Liver (tissue), 3 donors: Measurements from ENCODE around the gene OSGIN1.

Experiments
- GABPA ChIP-seq, 2 donors: IDR thresholded peaks in 1 of 2; conservative IDR thresholded peaks in 1 of 2; 2 replicates each; pipeline ENCODE4 v1.6.1; 2016; ENCODE audit warnings: antibody characterized with exemption in 2 of 2, mild to moderate bottlenecking in 1 of 2, moderate library complexity in 1 of 2
- NR2F2 ChIP-seq: IDR thresholded peaks from 2 replicates; pipeline ENCODE4 v1.6.1; 2016; ENCODE audit warnings: antibody characterized with exemption
- YY1 ChIP-seq: IDR thresholded peaks from 2 replicates; pipeline ENCODE4 v1.6.1; 2016; ENCODE audit warnings: antibody characterized with exemption, mild to moderate bottlenecking
- TF ChIP-seq, protein P1 (sequence below): fragments of 150-350 bp; IDR thresholded peaks from 2 replicates; pipeline ENCODE4 v1.5.1; 2017; ENCODE audit warnings: improper control_type of control experiment, low read depth, low read length; ENCODE audit not compliant: missing input control
- TF ChIP-seq, protein P2 (sequence below): IDR thresholded peaks from 2 replicates; pipeline ENCODE4 v1.6.1; 2016; ENCODE audit warnings: antibody characterized with exemption, mild to moderate bottlenecking
- TF ChIP-seq, protein P3 (sequence below): IDR thresholded peaks from 2 replicates; pipeline ENCODE4 v1.6.1; 2016; ENCODE audit warnings: antibody characterized with exemption
- donor health status: healthy.
- donor health status: healthy.

DNA sequence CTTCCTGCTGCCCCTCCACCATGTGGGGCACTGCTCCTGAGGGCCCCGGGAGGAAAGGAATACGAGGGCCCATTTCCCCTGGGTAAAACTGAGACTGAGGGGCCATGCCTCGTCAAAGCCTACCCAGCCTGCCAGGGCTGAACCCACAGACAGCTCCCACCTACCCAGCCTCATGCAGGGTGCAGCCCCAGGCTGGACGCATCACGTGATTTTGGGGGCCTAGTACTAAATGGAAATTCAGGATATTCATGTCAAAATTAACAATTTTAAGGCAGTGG, 3.4 kb upstream of the OSGIN1 start:
- TF ChIP-seq GABPA (IDR thresholded peaks at IDR 0.05 in 1 of 2, conservative IDR thresholded peaks at IDR 0.05 in 1 of 2) (no peak), YY1 (no peak), NR2F2 (no peak)
- TF ChIP-seq, protein P1, sequence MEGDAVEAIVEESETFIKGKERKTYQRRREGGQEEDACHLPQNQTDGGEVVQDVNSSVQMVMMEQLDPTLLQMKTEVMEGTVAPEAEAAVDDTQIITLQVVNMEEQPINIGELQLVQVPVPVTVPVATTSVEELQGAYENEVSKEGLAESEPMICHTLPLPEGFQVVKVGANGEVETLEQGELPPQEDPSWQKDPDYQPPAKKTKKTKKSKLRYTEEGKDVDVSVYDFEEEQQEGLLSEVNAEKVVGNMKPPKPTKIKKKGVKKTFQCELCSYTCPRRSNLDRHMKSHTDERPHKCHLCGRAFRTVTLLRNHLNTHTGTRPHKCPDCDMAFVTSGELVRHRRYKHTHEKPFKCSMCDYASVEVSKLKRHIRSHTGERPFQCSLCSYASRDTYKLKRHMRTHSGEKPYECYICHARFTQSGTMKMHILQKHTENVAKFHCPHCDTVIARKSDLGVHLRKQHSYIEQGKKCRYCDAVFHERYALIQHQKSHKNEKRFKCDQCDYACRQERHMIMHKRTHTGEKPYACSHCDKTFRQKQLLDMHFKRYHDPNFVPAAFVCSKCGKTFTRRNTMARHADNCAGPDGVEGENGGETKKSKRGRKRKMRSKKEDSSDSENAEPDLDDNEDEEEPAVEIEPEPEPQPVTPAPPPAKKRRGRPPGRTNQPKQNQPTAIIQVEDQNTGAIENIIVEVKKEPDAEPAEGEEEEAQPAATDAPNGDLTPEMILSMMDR, result no peak
- TF ChIP-seq, protein P2, sequence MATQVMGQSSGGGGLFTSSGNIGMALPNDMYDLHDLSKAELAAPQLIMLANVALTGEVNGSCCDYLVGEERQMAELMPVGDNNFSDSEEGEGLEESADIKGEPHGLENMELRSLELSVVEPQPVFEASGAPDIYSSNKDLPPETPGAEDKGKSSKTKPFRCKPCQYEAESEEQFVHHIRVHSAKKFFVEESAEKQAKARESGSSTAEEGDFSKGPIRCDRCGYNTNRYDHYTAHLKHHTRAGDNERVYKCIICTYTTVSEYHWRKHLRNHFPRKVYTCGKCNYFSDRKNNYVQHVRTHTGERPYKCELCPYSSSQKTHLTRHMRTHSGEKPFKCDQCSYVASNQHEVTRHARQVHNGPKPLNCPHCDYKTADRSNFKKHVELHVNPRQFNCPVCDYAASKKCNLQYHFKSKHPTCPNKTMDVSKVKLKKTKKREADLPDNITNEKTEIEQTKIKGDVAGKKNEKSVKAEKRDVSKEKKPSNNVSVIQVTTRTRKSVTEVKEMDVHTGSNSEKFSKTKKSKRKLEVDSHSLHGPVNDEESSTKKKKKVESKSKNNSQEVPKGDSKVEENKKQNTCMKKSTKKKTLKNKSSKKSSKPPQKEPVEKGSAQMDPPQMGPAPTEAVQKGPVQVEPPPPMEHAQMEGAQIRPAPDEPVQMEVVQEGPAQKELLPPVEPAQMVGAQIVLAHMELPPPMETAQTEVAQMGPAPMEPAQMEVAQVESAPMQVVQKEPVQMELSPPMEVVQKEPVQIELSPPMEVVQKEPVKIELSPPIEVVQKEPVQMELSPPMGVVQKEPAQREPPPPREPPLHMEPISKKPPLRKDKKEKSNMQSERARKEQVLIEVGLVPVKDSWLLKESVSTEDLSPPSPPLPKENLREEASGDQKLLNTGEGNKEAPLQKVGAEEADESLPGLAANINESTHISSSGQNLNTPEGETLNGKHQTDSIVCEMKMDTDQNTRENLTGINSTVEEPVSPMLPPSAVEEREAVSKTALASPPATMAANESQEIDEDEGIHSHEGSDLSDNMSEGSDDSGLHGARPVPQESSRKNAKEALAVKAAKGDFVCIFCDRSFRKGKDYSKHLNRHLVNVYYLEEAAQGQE, result no peak
- TF ChIP-seq, protein P3, sequence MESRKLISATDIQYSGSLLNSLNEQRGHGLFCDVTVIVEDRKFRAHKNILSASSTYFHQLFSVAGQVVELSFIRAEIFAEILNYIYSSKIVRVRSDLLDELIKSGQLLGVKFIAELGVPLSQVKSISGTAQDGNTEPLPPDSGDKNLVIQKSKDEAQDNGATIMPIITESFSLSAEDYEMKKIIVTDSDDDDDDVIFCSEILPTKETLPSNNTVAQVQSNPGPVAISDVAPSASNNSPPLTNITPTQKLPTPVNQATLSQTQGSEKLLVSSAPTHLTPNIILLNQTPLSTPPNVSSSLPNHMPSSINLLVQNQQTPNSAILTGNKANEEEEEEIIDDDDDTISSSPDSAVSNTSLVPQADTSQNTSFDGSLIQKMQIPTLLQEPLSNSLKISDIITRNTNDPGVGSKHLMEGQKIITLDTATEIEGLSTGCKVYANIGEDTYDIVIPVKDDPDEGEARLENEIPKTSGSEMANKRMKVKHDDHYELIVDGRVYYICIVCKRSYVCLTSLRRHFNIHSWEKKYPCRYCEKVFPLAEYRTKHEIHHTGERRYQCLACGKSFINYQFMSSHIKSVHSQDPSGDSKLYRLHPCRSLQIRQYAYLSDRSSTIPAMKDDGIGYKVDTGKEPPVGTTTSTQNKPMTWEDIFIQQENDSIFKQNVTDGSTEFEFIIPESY, result no peak
